ENCODE measurements around the gene LTBP4. TPM values are rescaled to one million over a fixed set of nuclear protein-coding genes. Genes with fewer than 3 reads are reported as not detected.
A peak's percentile ranks its signal among the peaks of the same experiment; 100 is the strongest.
"Not testable (repeated sequence)": the region's sequence is repeated elsewhere in the genome, so short reads cannot be mapped to it uniquely, and the experiment has no call there.

LTBP4 gene
- total RNA-seq, 1 donor from 2014 or later: 75.1 TPM

DNA sequence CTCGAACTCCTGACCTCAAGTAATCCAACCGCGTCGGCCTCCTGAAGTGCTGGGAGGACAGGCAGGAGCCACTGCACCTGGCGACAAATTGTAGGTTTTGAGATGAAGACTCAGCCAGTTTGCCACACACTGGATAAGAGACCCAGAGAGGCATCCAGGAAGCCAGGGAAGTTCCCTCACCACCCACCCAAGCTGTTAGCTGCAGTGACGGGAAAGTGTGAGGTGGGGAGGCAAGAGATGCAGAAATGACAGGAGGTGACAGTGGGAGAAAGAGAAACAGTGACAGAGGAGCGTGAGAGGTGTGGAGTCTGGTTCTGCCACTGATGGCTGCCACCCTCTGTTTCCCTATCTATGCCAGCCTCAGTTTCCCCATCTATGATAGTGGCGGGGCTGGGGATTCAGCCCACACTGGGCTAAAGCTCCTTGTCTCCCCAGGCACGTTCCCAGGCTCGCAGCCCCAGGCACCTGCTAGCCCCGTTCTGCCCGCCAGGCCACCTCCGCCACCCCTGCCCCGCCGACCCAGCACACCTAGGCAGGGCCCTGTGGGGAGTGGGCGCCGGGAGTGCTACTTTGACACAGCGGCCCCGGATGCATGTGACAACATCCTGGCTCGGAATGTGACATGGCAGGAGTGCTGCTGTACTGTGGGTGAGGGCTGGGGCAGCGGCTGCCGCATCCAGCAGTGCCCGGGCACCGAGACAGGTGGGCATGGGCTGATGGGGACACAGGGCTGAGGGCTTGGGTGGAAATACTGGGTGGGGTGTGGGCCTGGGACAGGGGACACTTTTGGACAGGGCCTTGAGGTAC is 21.0 kb downstream of the LTBP4 start:
- no peak for DNase-seq
- Mint-ChIP-seq H3K4me3 (no peak overlapping the region), H3K36me3 (ENCODE audit: low read depth) (peaks cover 64% of the 10 kb centered on the region), H3K9me3 (no peaks in the 10 kb centered on the region), H3K27me3 (no peaks in the 10 kb centered on the region), H3K4me1 (no peaks in the 10 kb centered on the region), H3K27ac (no peak overlapping the region)
- no peak for ATAC-seq (ENCODE audit: low read depth)
- CTCF ChIA-PET: interaction anchor here (1.0 kb wide), 1 partner anchor 73 kb away, joined by 3 read pairs; no protein-coding TSS in a partner anchor
- intact Hi-C loops (cut with micrococcal nuclease): no loop called here
- TF ChIP-seq CTCF (IDR thresholded peaks at IDR 0.05): no peak
- POLR2A ChIA-PET: interaction anchor here (0.8 kb wide), 1 partner anchor 12 kb away, joined by 3 read pairs; no protein-coding TSS in a partner anchor

DNA sequence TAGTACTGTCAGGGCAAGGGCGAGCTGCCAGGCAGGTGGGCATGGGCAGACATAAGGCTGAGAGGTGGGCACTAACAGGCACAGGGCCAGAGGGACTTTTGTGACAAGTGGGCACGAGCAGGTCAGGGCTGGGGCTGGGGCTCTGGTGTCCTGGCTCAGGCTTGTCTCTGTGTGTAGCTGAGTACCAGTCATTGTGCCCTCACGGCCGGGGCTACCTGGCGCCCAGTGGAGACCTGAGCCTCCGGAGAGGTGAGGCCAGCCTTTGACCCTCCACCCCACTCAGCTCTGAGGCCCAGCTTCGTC is 21.6 kb downstream of the LTBP4 start:
- H3K4me1 Mint-ChIP-seq: no peaks in the 10 kb centered on the region
- no peaks in the 10 kb centered on the region for H3K9me3 Mint-ChIP-seq
- no peaks in the 10 kb centered on the region for H3K27me3 Mint-ChIP-seq
- intact Hi-C loops (cut with micrococcal nuclease): no loop called here
- no peak for TF ChIP-seq CTCF (IDR thresholded peaks at IDR 0.05)
- POLR2A ChIA-PET: no interaction called here
- no peak overlapping the region for H3K27ac Mint-ChIP-seq
- no peak overlapping the region for H3K4me3 Mint-ChIP-seq
- CTCF ChIA-PET: interaction anchor here (0.7 kb wide), 1 partner anchor 19 kb away, joined by 3 read pairs; no protein-coding TSS in a partner anchor
- ATAC-seq (ENCODE audit: low read depth) (no peak), DNase-seq (no peak)
- H3K36me3 Mint-ChIP-seq (ENCODE audit: low read depth): peaks cover 67% of the 10 kb centered on the region

- no peak for DNase-seq
- no peaks in the 10 kb centered on the region for H3K4me1 Mint-ChIP-seq
- TF ChIP-seq CTCF (IDR thresholded peaks at IDR 0.05): no peak
- H3K9me3 Mint-ChIP-seq: no peaks in the 10 kb centered on the region
- no peak overlapping the region for H3K4me3 Mint-ChIP-seq
- ChIA-PET POLR2A (interaction anchor here (0.7 kb wide), 1 partner anchor 443 kb away, joined by 3 read pairs; no protein-coding TSS in a partner anchor), CTCF (interaction anchor here (0.7 kb wide), 1 partner anchor 20 kb away, joined by 3 read pairs; no protein-coding TSS in a partner anchor)
- intact Hi-C loops (cut with micrococcal nuclease): no loop called here
- peaks cover 64% of the 10 kb centered on the region for H3K36me3 Mint-ChIP-seq (ENCODE audit: low read depth)
- ATAC-seq (ENCODE audit: low read depth): peak; percentile 34
- H3K27ac Mint-ChIP-seq: no peak overlapping the region
- H3K27me3 Mint-ChIP-seq: no peaks in the 10 kb centered on the region
These were observed 22.5 kb downstream of the LTBP4 start for GRCh38 chr19:40623403-40624251.

DNA sequence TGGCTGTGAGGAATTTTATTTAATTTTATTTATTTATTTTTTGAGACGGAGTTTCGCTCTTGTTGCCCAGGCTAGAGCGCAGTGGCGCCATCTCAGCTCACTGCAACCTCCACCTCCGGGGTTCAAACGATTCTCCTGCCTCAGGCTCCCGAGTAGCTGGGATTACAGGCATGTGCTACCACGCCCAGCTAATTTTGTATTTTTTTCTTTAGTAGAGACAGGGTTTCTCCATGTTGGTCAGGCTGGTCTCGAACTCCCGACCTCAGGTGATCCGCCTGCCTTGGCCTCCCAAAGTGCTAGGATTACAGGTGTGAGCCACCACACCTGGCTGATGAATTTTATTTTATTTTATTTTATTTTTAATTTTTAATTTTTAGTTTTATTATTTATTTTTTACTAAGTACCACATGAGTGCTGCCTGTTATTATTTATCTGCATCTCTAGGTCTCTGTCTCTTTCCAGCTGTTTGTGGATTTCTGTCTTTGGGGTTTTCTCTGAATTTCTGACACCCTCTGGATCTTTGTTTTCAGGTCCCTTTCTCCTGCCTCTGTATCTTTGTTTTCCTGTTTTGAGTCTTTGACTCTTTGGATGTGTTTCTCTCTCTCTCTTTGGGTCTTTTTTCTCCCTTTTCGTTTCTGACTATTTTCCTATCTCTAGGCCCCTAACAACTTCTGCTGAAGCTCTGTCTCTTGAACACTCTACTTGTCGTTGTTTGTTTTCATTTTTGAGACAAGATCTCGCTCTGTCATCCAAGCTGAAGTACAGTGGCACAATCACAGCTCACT is 23.4 kb downstream of the LTBP4 start:
- H3K36me3 Mint-ChIP-seq (ENCODE audit: low read depth): peaks cover 60% of the 10 kb centered on the region
- H3K27me3 Mint-ChIP-seq; CTCF ChIA-PET; ATAC-seq (ENCODE audit: low read depth); H3K9me3 Mint-ChIP-seq; DNase-seq; POLR2A ChIA-PET; H3K27ac Mint-ChIP-seq; intact Hi-C loops (cut with micrococcal nuclease); H3K4me3 Mint-ChIP-seq; H3K4me1 Mint-ChIP-seq: not testable (repeated sequence)

DNA sequence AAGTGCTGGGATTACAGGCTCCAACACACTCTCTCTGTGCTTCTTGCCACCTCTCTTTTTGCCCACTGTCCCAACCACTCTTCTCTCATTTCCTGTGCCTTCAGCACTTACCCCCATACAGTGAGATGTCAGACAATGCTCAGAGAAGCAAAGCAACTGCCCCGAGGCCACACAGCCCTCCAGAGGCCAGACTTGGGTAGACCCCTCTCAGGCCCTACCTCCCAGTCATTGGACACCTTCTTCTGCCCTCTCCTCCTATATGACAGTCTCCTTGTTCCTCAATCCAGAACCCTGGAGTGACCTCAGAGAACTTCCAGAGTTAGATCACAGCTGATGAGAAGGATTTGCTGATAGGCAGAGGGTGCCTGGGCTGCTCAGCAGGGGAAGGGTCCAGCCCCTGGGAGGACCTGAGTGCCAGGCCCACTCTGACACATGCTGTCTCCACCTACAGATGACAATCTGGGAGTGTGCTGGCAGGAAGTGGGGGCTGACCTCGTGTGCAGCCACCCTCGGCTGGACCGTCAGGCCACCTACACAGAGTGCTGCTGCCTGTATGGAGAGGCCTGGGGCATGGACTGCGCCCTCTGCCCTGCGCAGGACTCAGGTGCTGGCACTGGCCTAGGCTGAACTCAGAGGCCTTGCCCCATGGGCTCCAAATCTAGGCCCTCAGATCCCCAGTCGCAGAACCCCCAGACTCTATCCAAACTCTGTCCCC is 24.4 kb downstream of the LTBP4 start:
- DNase-seq (no peak), ATAC-seq (ENCODE audit: low read depth) (no peak)
- Mint-ChIP-seq H3K36me3 (ENCODE audit: low read depth) (peaks cover 59% of the 10 kb centered on the region), H3K4me3 (no peak overlapping the region), H3K9me3 (no peaks in the 10 kb centered on the region), H3K4me1 (no peaks in the 10 kb centered on the region), H3K27me3 (no peaks in the 10 kb centered on the region), H3K27ac (no peak overlapping the region)
- TF ChIP-seq CTCF (IDR thresholded peaks at IDR 0.05): no peak
- POLR2A ChIA-PET: no interaction called here
- intact Hi-C loops (cut with micrococcal nuclease): no loop called here
- CTCF ChIA-PET: no interaction called here

Measured in activated B cell treated with CpG ODN at 0.5 μM for 24 hours (primary cell).